ENCODE data around the gene DCBLD2. TPM values are rescaled to one million over a fixed set of nuclear protein-coding genes. Genes with fewer than 3 reads are reported as not detected.

DCBLD2 gene, protein sequence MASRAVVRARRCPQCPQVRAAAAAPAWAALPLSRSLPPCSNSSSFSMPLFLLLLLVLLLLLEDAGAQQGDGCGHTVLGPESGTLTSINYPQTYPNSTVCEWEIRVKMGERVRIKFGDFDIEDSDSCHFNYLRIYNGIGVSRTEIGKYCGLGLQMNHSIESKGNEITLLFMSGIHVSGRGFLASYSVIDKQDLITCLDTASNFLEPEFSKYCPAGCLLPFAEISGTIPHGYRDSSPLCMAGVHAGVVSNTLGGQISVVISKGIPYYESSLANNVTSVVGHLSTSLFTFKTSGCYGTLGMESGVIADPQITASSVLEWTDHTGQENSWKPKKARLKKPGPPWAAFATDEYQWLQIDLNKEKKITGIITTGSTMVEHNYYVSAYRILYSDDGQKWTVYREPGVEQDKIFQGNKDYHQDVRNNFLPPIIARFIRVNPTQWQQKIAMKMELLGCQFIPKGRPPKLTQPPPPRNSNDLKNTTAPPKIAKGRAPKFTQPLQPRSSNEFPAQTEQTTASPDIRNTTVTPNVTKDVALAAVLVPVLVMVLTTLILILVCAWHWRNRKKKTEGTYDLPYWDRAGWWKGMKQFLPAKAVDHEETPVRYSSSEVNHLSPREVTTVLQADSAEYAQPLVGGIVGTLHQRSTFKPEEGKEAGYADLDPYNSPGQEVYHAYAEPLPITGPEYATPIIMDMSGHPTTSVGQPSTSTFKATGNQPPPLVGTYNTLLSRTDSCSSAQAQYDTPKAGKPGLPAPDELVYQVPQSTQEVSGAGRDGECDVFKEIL
- 100 to 1,000 TPM in 1 of 2 donors, 10 to 100 TPM in 1; 26.4 to 151 TPM for total RNA-seq

- under 1% methylated on average over 78 of the region's 86 CpGs for WGBS
- H3K9me3 ChIP-seq, result no peaks in the 10 kb centered on the region
- intact Hi-C loops (cut with DNase I), result no loop called here
Observed at GRCh38 chr3:98901392-98902350, at the start of gene DCBLD2. Gene DCBLD2 (minus strand): TSS chr3:98901695. CDS start chr3:98901326, 369 bp downstream.

GRCh38 chr3:98945666-98946065 lies 44.2 kb upstream of the DCBLD2 start:
- Histone ChIP-seq H3K27me3 (replicated peaks; ENCODE audit: insufficient read depth) (no peaks in the 10 kb centered on the region), H3K36me3 (no peaks in the 10 kb centered on the region), H3K4me3 (no peak overlapping the region), H3K9me3 (no peaks in the 10 kb centered on the region), H3K4me1 (replicated peaks) (no peaks in the 10 kb centered on the region), H3K27ac (no peak overlapping the region)
- DNase-seq (ENCODE audit: low spot score), result no peak
- TF ChIP-seq POLR2A (IDR thresholded peaks at IDR 0.05) (no peak), CTCF (IDR thresholded peaks at IDR 0.05) (no peak), POLR2AphosphoS5 (IDR thresholded peaks at IDR 0.05) (no peak)
- WGBS, result 78% methylated on average over 1 of the region's 1 CpG
- intact Hi-C loops (cut with DNase I), result no loop called here

More at GRCh38 chr3:98901392-98902350, at the start of gene DCBLD2:
- DNase-seq (ENCODE audit: low spot score), result peak; percentile 98
- Histone ChIP-seq H3K27ac (peak within 1 kb of the TSS; percentile 79 to 82), H3K27me3 (replicated peaks; ENCODE audit: insufficient read depth) (no peaks in the 10 kb centered on the region), H3K4me1 (replicated peaks) (no peaks in the 10 kb centered on the region), H3K4me3 (peak within 1 kb of the TSS; percentile 65 to 95), H3K36me3 (no peaks in the 10 kb centered on the region)
- TF ChIP-seq POLR2A (IDR thresholded peaks at IDR 0.05) (peak; percentile 84), POLR2AphosphoS5 (IDR thresholded peaks at IDR 0.05) (peak; percentile 83), CTCF (IDR thresholded peaks at IDR 0.05) (no peak)

DNA sequence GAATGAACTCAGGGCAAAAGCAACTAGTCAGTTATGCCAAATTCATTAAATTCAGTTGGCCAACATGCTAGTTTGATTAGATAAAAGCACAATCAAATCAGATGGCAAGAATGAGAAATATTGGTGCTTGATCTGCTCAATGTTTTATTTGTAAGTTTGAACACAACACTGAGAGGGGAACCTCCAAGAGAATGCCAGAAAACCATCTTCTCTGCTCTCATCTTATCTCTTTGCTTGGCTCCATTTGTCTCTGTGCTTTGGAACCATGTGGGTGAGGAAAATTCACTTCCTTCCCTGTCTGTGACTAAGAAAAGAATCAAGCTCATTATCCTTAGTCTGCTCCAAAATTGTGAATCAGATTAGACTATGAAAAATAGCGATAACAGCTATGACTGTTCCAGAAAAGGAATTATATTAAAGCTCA lies 43.6 kb upstream of the DCBLD2 start:
- 76% methylated on average over 1 of the region's 1 CpG for WGBS
- H3K4me3 ChIP-seq, result no peak overlapping the region
- intact Hi-C loops (cut with DNase I), result no loop called here

GRCh38 chr3:98930413-98930812 lies 28.9 kb upstream of the DCBLD2 start:
- no peaks in the 10 kb centered on the region for H3K4me1 ChIP-seq (replicated peaks)
- H3K9me3 ChIP-seq, result no peaks in the 10 kb centered on the region
- H3K36me3 ChIP-seq, result no peaks in the 10 kb centered on the region
- H3K27me3 ChIP-seq (replicated peaks; ENCODE audit: insufficient read depth), result no peaks in the 10 kb centered on the region
- TF ChIP-seq POLR2A (IDR thresholded peaks at IDR 0.05), result no peak
- TF ChIP-seq CTCF (IDR thresholded peaks at IDR 0.05), result no peak
- intact Hi-C loops (cut with DNase I), result no loop called here
- H3K4me3 ChIP-seq, result no peak overlapping the region
- no peak overlapping the region for H3K27ac ChIP-seq
- DNase-seq (ENCODE audit: low spot score), result no peak

More for the DNA sequence above, 43.6 kb upstream of the DCBLD2 start:
- Histone ChIP-seq H3K9me3 (no peaks in the 10 kb centered on the region), H3K27ac (no peak overlapping the region), H3K27me3 (replicated peaks; ENCODE audit: insufficient read depth) (no peaks in the 10 kb centered on the region), H3K36me3 (no peaks in the 10 kb centered on the region), H3K4me1 (replicated peaks) (no peaks in the 10 kb centered on the region)
- TF ChIP-seq CTCF (IDR thresholded peaks at IDR 0.05), result no peak
- TF ChIP-seq POLR2AphosphoS5 (IDR thresholded peaks at IDR 0.05), result no peak
- no peak for TF ChIP-seq POLR2A (IDR thresholded peaks at IDR 0.05)
- no peak for DNase-seq (ENCODE audit: low spot score)

All from prostate gland (tissue), 2 donors.